Forelimb muscle (tissue), 1 donor: ENCODE measurements around the gene ATAD5. TPM values are rescaled to one million over a fixed set of nuclear protein-coding genes. Genes with fewer than 3 reads are reported as not detected.
"Not testable (repeated sequence)": the region's sequence is repeated elsewhere in the genome, so short reads cannot be mapped to it uniquely, and the experiment has no call there.

ENCODE experiments used
- DNase-seq: peaks from one replicate; pipeline ENCODE4 v3.0.0-alpha.2; 2013; ENCODE audit warnings: low read depth
- polyA plus RNA-seq: library from polyadenylated mRNA; unstranded; fragments of 120-200 nt; gene quantifications from one replicate; pipeline ENCODE4 v1.2.1, GENCODE V29; 2013; ENCODE audit not compliant: insufficient read length

The ATAD5 gene, protein sequence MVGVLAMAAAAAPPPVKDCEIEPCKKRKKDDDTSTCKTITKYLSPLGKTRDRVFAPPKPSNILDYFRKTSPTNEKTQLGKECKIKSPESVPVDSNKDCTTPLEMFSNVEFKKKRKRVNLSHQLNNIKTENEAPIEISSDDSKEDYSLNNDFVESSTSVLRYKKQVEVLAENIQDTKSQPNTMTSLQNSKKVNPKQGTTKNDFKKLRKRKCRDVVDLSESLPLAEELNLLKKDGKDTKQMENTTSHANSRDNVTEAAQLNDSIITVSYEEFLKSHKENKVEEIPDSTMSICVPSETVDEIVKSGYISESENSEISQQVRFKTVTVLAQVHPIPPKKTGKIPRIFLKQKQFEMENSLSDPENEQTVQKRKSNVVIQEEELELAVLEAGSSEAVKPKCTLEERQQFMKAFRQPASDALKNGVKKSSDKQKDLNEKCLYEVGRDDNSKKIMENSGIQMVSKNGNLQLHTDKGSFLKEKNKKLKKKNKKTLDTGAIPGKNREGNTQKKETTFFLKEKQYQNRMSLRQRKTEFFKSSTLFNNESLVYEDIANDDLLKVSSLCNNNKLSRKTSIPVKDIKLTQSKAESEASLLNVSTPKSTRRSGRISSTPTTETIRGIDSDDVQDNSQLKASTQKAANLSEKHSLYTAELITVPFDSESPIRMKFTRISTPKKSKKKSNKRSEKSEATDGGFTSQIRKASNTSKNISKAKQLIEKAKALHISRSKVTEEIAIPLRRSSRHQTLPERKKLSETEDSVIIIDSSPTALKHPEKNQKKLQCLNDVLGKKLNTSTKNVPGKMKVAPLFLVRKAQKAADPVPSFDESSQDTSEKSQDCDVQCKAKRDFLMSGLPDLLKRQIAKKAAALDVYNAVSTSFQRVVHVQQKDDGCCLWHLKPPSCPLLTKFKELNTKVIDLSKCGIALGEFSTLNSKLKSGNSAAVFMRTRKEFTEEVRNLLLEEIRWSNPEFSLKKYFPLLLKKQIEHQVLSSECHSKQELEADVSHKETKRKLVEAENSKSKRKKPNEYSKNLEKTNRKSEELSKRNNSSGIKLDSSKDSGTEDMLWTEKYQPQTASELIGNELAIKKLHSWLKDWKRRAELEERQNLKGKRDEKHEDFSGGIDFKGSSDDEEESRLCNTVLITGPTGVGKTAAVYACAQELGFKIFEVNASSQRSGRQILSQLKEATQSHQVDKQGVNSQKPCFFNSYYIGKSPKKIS (N-terminal part only)
- polyA plus RNA-seq = 2.9 TPM

DNA sequence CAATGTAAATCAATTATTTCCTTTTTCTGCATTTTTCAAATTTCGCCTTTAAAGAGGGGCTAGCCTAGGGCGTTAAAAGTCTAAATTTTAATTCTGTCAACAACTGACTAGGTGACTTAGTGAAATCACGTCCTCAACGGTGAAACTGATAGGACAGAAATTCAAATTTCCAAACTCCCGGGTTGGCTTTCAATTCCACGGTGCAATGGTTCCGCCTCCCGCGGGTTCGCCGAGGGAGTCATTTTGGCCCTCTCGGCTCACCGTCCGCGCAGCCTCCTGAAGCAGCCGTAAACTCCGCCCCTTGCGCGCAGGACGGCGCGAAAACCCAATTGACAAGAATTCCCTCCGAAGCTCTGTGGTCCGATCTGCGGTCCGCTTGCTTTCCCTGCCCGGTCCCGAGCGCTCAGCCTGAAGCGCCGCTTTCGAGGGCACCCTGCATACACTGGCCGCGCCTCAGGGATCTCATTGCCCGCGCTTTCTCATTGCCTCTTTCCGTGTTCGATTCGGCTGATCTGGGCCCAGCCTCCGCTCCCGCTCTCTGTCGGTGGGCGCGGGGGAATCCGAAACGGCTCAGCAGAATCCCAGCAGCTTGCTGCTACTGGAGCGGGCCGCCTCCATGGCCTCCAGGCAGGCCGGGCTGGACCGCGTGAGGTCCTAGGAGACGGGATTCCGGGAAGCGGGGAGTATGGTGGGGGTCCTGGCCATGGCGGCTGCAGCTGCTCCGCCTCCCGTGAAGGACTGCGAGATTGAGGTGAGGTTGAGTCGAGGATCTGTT lies at the start of gene ATAD5:
Gene ATAD5 (plus strand): TSS at position 304 of the 775 bp plus-strand sequence. CDS start 382 bp downstream, at position 686.
- DNase-seq = peak; percentile 88

DNA sequence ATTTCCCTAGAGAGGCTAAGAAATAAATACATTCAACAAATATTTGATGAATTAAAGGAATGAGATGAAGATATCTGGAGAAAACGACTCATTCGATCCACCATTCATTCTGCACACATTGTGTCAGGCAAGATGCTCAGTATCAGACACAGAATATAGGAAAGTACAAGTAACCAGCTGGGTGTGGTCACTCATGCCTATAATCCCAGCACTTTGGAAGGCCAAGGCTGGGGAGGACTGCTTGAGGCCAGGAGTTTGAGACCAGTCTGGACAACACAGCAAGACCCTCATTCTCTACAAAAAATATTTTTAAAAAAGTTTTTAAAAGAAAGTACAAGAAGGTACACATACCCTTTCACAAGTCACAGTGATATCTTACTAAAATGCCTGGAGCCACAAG lies 49.6 kb upstream of the ATAD5 start:
- DNase-seq = no peak

DNA sequence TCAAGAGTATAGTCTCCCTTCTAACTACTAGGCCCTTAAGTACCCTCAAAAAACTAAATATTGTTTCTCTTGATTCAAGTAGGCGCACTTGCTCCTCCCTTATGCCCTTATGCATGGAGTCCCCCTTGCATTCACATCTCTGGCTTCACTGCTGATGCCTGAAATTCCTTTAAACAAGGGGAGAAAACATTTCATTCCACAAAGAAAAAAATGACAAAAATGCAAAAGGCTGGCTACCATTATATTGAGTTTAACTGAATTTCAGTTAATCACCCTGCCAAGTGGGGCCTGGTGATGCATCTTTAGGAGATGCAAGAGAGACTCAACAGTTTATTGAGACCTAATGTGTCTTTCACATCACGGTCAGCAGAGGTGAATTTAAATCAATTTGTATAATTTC lies 42.8 kb upstream of the ATAD5 start:
- no peak for DNase-seq

DNA sequence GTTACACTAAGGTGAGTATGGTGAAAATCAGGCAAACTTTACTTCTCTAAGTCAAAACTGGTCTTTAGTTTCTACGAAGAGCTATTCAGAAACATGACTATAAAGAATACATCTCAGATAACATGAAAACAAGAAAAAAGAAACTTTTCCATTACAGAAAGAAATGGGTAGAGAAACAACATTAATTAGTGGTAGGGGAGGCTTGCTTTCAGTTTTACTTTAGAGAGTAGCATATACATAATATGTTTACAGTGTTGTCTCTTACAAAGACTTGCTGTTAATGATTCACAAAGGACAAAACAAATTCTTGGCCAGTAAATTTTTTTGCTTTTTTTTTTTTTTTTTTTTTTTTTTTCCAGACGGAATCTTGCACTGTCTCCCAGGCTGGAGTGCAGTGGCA lies 41.5 kb upstream of the ATAD5 start:
- no peak for DNase-seq

DNA sequence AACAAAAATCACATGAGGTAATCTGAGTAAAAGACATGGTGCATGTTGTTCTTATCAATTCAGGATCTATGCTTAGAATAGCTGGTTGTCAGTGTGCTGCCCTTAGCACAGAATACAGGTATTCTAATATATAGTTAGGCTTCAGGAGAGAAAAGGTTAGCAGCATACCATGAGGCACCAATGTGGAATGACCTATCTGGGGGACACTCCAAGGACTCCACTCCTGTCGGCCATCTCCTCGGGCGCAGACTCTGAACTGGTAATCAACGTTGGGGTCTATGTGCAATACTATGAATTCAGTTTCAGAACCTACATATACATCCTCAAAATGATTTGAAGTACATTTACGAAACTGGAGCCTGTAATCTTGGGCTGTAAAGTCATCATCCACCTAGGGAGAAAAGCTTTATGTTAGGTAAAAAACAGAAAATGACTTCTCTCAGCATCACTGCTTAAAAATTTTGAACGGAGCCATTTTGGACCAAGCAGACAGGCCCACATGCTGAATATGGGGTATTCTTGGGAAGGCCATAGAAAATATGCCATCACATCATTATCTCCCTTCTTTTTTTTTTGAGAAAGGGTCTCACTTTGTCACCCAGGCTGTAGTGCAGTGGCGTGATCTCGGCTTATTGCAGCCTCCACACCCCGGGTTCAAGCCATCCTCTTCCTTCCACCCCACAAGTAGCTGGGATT lies 38.3 kb upstream of the ATAD5 start:
- DNase-seq = no peak

DNA sequence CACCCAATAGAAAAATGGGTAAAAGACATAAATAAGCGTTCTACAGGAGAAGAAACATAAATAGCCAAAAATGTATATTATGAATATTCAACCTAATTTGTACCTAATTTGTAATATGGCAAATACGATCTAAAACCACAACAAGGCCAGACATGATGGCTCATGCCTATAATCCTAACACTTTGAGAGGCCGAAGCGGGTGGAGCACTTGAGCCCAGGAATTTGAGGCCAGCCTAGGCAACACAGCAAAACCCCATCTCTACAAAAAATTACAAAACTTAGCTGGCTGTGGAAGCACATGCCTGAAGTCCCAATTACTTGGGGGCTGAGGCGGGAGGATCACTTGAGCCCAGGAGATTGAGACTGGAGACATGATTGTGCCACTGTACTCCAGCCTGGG lies 37.4 kb upstream of the ATAD5 start:
- no peak for DNase-seq

DNA sequence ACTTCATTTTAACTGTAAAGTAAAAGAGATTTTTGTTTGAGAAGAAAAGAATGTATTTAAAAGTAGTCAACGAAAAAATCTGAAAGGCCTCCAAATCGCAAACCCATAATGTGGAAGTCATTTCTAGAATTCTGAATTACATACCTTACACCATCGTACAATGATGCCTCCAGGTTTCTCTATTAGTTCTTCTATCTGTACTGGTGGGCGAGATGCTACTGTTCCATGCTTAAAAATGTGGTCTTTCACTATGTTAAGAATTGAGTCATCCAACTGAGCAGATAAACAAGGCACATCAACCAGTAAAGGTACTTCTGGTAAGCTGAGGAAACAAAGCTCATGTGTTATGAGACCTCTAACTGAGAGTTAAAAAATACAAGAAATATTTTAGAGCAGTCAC lies 35.8 kb upstream of the ATAD5 start:
- DNase-seq = no peak

DNA sequence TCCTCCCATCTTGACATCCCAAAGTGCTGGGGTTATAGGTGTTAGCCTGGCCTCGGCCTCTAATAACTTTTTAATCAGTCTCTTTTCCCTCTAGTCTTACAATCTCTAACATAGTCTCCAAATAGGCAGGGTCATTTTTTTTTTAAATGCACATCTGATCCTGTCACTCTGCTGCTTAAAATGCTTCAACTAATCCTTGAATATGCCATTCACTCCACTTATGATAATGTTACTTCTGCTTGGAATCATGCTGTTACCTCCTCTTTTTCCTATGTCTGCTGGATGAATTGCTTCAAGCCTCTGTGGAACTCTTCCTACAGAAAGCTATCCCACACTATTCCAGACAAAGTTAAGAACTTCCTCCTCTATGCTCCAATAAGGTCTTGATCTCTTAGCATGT lies 30.1 kb upstream of the ATAD5 start:
- DNase-seq = no peak

DNA sequence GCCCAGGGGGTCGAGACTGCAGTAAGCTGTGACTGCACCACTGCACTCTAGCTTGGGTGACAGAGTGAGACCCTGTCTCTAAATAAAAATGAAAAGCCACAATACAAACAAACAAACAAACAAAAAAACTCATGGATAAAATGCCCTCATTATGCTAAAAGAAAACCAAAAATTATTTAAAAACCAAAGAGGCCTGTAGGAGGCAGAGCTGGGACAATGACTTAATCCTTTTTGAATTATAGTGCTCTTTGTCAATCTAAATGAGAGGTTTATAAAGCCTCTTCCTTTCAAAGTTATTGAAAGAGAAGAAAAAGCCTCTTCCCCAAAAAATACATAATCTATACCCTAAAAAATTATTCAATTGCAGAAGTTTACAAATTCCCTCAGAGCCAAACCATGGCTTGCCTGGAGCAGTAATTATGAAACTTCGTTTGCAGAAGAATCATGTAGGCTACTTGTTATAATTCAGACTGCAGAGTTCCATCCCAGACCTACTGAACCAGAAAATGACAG lies 25.8 kb upstream of the ATAD5 start:
- DNase-seq = no peak

DNA sequence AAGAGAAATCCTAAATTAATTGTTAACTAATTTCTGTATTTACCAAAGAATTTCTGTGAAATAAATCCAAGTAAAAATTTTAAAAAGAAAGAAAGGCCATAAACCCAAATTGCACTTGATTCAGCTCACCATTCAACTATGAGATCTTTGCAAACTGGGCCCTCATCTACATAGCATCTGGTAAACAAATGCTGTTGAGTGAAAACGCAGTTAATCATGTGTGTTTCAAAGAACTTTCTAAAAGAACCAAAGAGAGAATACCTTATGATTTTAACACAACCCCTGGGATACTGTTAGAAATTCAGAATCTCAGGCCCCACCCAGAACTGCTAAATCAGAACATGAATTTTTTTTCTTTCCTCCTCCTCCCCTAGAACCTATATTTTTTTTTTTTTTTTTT lies 23.9 kb upstream of the ATAD5 start:
- no peak for DNase-seq

DNA sequence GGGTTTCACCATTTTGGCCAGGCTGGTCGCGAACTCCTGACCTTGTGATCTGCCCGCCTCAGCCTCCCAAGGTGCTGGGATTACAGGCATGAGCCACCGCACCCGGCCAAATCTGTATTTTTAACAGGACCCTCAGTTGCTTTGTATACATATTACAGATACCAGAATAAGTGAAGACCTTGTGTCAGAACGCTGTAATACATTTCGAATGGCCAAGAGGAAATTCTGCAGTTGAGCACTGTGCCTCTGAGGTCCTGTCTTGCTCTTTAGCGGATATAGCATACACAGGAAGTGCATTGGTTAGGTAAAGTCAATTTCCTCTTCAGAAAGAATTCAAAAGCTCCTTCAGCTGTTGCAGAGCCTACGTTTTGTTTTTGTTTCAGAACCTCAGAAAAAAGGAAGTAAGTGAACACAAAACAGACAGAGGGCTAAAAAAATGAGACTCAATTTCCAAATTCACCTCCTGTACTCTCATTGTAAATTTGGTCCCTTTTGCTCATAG lies 22.9 kb upstream of the ATAD5 start:
- no peak for DNase-seq

DNA sequence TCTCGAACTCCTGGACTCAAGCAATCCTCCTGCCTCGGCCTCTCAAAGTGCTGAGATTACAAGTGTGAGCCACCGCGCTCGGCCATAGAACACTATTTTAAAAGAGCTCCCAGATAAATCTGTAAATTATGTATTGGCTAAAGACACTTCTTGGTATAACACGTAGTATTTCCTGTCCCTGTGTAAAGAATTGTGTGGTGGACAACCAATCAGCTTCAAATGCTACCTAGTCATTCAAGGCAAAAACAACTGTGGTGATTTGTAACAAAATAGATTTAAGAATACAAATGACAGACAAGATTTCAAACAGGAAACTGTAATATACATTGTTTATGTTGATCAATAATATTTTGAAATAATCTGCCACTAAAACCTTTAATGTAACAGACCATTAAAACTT lies 21.9 kb upstream of the ATAD5 start:
- no peak for DNase-seq

DNA sequence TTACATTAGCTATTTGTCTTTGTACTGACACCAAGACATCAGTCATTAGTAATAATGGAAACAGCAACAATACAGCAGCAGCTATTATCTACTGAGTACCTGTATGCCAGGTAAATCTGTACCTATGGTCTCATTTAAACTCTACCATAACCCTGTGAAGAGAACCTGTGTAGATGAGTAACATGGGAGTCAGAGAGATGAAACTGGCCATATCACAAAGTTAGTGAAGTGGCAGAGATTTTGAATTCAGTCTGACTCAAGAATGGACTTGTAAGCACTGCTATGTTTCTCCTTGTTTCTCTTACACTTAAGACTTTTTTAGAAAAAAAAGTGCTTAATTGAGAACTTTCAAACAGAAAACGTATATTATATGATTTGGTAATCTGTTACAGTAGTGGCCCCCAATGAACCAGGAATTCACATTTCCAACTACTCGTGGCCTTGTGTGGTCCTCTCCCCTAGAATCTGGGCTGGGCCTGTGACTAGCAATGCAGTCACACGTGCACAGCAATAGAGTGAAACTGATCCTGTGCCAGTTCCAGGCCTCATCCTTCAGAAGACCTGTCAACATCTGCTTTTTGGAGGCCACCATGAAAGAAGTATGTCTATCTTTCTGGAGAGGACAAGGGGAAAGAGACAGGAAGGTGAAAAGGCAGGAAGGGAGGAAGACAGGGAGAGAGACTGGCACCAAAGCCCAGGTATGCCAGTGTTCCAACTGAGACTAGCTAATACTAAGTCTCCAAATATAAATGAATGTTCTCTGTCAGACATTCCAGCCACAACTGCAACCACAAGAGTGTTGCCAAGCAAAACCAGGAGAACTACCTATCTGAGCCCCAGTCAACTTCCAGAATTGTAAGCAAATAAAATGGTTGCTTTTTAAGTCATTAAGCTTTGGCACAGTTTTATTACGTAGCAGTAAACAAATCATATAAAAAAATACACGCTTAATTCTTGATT lies 19.3 kb upstream of the ATAD5 start:
- no peak for DNase-seq

DNA sequence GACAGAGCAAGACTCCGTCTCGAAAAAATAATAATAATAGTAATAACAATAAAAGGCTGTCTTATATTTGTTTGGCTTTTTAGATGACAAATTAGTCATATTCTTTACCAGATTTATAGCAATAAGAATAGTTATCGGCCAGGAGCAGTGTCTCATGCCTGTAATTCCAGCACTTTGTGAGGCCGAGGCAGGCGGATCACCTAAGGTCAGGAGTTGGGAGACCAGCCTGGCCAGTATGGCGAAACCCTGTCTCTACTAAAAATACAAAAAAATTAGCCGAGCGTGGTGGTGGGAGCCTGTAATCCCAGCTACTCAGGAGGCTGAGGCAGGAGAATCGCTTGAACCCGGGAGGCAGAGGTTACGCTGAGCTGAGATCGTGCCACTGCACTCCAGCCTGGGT lies 17.5 kb upstream of the ATAD5 start:
- not testable (repeated sequence) for DNase-seq

DNA sequence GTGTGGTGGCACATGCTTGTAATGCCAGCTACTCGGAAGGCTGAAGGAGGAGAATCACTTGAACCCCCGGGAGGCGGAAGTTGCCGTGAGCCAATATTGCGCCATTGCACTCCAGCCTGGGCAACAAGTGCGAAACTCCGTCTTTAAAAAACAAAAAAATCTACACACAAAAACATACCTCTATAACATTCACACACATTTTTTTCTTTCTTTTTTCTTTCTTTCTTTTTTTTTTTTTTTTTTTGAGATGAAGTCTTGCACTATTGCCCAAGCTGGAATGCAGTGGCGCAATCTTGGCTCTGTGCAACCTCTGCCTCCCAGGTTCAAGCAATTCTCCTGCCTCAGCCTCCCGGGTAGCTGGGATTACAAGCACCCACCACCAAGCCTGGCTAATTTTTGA lies 16.9 kb upstream of the ATAD5 start:
- not testable (repeated sequence) for DNase-seq

DNA sequence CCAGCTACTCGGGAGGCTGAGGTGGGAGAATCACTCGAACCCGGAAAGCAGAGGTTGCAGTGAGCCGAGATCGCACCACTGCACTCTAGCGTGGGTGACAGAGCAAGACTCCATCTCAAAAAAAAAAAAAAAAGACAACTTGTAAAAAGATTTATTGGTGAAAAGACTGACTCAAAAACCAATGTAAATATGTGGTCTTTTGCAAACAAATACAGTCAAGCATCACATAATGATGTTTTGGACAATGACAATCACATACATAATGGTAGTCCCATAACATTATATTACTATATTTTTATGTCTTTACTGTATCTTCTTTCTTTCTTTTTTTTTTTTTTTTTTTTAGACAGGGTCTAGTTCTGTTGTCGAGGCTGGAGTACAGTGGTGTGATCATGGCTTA lies 15.6 kb upstream of the ATAD5 start:
- no peak for DNase-seq

DNA sequence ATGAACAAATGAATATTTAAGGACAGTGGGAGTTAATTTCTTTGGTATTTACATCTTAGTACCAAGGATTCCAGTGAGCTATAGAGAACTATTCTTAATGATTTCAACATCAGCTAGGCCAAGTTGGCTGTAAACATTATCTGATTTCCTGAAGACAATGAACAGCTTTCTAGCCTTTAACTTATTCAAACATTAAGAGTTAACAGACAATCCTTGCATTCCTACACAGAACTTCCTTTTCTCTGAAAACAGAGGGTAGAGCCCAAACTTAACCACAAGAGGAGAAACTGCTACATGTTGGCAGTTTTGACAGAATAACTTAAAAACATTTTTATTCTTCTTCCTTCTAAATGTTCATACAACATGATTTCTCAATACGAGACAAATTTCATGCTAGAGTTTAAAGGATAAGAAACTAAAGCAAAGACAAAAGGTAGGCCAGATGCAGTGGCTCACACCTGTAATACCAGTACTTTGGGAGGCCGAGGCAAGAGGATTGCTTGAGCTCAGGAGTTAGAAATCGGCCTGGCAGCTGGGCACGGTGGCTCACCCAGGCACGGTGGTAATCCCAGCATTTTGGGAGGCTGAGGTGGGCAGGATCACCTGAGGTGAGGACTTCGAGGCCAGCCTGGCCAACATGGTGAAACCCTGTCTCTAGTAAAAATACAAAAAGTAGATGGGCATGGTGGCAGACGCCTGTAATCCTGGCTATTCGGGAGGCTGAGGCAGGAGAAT lies 11.6 kb upstream of the ATAD5 start:
- no peak for DNase-seq
